Stimulated activated CD8-positive, alpha-beta memory T cell treated with anti-CD3 and anti-CD28 coated beads, Interleukin-4, amount 100 ng/mL, for 4 hours (primary cell): ENCODE results near the gene ATP2A1.
"Not testable (repeated sequence)": the region's sequence is repeated elsewhere in the genome, so short reads cannot be mapped to it uniquely, and the experiment has no call there.

Experiments used
- DNase-seq, 2 donors: peaks; one replicate each; pipeline ENCODE4 v3.0.0-alpha.2; 2020; ENCODE audit warnings: low read depth in 2 of 2, low spot score in 1 of 2

Gene ATP2A1

GRCh38 chr16:28880955-28881354 lies 2.7 kb downstream of the ATP2A1 start:
- no peak for DNase-seq

GRCh38 chr16:28881565-28881964 lies 3.3 kb downstream of the ATP2A1 start:
- DNase-seq = not testable (repeated sequence)

GRCh38 chr16:28882551-28883160 lies 4.4 kb downstream of the ATP2A1 start:
- no peak for DNase-seq

- no peak for DNase-seq
Measured at GRCh38 chr16:28883221-28883996, 5.1 kb downstream of the ATP2A1 start.

GRCh38 chr16:28884045-28884444 lies 5.8 kb downstream of the ATP2A1 start:
- no peak for DNase-seq

- no peak for DNase-seq
Measured at GRCh38 chr16:28886945-28887344, 8.7 kb downstream of the ATP2A1 start.

GRCh38 chr16:28890355-28890754 lies 12.1 kb downstream of the ATP2A1 start:
- not testable (repeated sequence) for DNase-seq

GRCh38 chr16:28891964-28892890 lies 13.9 kb downstream of the ATP2A1 start:
- no peak for DNase-seq

GRCh38 chr16:28893291-28893690 lies 15.0 kb downstream of the ATP2A1 start:
- DNase-seq = no peak

GRCh38 chr16:28895609-28896008 lies 17.3 kb downstream of the ATP2A1 start:
- no peak for DNase-seq

- no peak for DNase-seq
Measured at GRCh38 chr16:28897826-28898225, 19.5 kb downstream of the ATP2A1 start.

GRCh38 chr16:28898266-28898665 lies 20.0 kb downstream of the ATP2A1 start:
- DNase-seq = no peak

GRCh38 chr16:28898942-28899341 lies 20.7 kb downstream of the ATP2A1 start:
- no peak for DNase-seq

GRCh38 chr16:28899882-28900590 lies 21.7 kb downstream of the ATP2A1 start:
- DNase-seq = no peak

- no peak for DNase-seq
Measured at GRCh38 chr16:28900601-28901000, 22.3 kb downstream of the ATP2A1 start.

GRCh38 chr16:28901862-28902261 lies 23.6 kb downstream of the ATP2A1 start:
- no peak for DNase-seq

- no peak for DNase-seq
Measured at GRCh38 chr16:28902909-28903308, 24.6 kb downstream of the ATP2A1 start.

GRCh38 chr16:28903344-28904042 lies 25.2 kb downstream of the ATP2A1 start:
- DNase-seq = no peak

- DNase-seq = no peak
Measured at GRCh38 chr16:28904363-28904762, 26.1 kb downstream of the ATP2A1 start.

- no peak for DNase-seq
Measured at GRCh38 chr16:28904828-28905227, 26.5 kb downstream of the ATP2A1 start.
